ENCODE measurements around the gene CACNA2D3.
A peak's percentile ranks its signal among the peaks of the same experiment; 100 is the strongest.

CACNA2D3 gene

DNA sequence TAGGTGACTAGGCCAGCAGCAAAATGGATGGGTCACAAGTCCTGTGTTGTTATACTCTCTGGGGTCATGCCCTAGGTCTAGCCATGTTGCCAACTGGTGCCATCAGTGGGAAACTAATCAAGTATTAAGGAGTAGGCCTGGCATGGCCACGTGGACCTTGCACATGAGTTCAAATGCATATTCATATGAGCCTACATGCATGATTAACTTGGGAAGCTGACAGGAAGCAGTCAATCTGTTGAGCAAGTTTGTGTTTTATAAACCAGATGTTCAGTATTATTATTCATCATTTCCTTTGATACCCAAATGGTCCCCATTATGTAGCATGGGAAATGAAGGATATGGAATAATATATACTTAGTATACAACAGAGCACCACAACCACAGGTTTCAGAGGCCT, 710.5 kb downstream of the CACNA2D3 start:
- H3K27ac ChIP-seq, result no peak overlapping the region
- DNase-seq, result no peak
- H3K4me3 ChIP-seq (ENCODE audit: low read depth, low read length), result no peak overlapping the region
- TF ChIP-seq, protein P1, sequence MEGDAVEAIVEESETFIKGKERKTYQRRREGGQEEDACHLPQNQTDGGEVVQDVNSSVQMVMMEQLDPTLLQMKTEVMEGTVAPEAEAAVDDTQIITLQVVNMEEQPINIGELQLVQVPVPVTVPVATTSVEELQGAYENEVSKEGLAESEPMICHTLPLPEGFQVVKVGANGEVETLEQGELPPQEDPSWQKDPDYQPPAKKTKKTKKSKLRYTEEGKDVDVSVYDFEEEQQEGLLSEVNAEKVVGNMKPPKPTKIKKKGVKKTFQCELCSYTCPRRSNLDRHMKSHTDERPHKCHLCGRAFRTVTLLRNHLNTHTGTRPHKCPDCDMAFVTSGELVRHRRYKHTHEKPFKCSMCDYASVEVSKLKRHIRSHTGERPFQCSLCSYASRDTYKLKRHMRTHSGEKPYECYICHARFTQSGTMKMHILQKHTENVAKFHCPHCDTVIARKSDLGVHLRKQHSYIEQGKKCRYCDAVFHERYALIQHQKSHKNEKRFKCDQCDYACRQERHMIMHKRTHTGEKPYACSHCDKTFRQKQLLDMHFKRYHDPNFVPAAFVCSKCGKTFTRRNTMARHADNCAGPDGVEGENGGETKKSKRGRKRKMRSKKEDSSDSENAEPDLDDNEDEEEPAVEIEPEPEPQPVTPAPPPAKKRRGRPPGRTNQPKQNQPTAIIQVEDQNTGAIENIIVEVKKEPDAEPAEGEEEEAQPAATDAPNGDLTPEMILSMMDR (IDR thresholded peaks at IDR 0.05; ENCODE audit: low read depth, low read length), result no peak
- H3K36me3 ChIP-seq, result no peaks in the 10 kb centered on the region
- H3K9me3 ChIP-seq (ENCODE audit: severe bottlenecking), result peaks cover 5% of the 10 kb centered on the region
- H3K27me3 ChIP-seq (ENCODE audit: insufficient read depth, low read depth, severe bottlenecking), result no peaks in the 10 kb centered on the region

DNA sequence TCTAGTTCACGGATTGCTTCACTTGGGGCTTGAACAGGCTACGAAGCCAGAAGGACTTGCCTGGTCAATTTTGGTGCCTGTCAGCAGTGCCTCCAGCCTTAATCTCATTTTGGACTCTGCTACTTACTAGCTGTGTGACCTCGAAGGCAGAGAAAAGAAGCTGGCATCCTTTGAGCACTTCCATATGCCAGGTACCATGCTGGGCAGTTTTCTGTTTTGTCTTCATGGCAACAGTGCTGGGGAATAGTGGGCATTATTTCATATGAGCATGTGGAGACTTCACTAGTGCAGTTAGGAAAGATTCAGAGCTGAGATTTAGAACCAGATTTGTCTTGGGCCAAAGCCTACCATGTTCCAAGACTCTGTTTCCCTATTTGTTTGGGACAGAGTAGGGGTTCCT, 713.3 kb downstream of the CACNA2D3 start:
- no peak for DNase-seq
- H3K9me3 ChIP-seq (ENCODE audit: severe bottlenecking), result no peaks in the 10 kb centered on the region
- no peak overlapping the region for H3K27ac ChIP-seq
- TF ChIP-seq, protein P1 (IDR thresholded peaks at IDR 0.05; ENCODE audit: low read depth, low read length), result no peak
- H3K27me3 ChIP-seq (ENCODE audit: insufficient read depth, low read depth, severe bottlenecking), result no peaks in the 10 kb centered on the region
- H3K36me3 ChIP-seq, result no peaks in the 10 kb centered on the region
- no peak overlapping the region for H3K4me3 ChIP-seq (ENCODE audit: low read depth, low read length)

DNA sequence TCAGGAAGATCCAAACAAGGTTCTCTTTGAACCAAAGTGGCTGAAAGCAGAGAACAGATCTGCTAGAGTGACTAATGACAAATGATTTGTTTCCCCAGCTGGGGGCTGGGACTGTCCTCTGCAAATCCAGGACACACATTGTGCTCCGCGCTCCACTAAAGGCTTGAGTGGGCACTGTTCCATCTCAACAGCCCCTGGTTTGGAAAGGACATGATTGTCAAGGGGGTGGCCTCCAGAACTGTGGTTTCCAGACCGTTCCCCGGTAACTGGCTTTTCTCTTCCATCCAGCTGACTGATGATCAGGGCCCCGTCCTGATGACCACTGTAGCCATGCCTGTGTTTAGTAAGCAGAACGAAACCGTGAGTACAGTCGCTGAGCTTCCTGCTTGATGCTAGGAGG, 714.5 kb downstream of the CACNA2D3 start:
- no peaks in the 10 kb centered on the region for H3K36me3 ChIP-seq
- no peak overlapping the region for H3K4me3 ChIP-seq (ENCODE audit: low read depth, low read length)
- no peak for DNase-seq
- no peaks in the 10 kb centered on the region for H3K27me3 ChIP-seq (ENCODE audit: insufficient read depth, low read depth, severe bottlenecking)
- no peak overlapping the region for H3K27ac ChIP-seq
- no peaks in the 10 kb centered on the region for H3K9me3 ChIP-seq (ENCODE audit: severe bottlenecking)
- TF ChIP-seq, protein P1 (IDR thresholded peaks at IDR 0.05; ENCODE audit: low read depth, low read length), result no peak

DNA sequence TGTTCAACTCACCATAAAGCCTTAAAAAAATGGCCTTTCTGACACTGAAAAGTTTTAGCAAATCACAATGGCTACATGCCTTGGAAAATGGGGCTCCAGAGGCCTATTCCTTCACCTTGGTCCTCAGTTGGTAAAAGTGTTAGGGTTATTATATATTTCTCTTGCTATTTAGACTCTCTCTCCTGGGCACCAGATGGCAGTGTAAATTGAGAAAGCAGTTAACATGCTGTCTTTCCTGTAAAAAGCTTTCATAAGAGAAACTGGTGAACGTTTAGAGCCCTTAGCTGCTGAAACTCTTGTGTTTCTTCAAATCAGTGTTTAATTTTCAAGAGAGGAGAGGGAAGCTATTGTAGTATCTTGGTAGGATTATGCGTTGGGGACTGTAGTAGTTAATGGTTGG, 715.6 kb downstream of the CACNA2D3 start:
- TF ChIP-seq, protein P1 (IDR thresholded peaks at IDR 0.05; ENCODE audit: low read depth, low read length), result peak; percentile 25; the same call in 1 of the 2 replicates
- Histone ChIP-seq H3K27me3 (ENCODE audit: insufficient read depth, low read depth, severe bottlenecking) (no peaks in the 10 kb centered on the region), H3K9me3 (ENCODE audit: severe bottlenecking) (no peaks in the 10 kb centered on the region), H3K4me3 (ENCODE audit: low read depth, low read length) (no peak overlapping the region), H3K27ac (no peak overlapping the region), H3K36me3 (no peaks in the 10 kb centered on the region)
- DNase-seq, result no peak

DNA sequence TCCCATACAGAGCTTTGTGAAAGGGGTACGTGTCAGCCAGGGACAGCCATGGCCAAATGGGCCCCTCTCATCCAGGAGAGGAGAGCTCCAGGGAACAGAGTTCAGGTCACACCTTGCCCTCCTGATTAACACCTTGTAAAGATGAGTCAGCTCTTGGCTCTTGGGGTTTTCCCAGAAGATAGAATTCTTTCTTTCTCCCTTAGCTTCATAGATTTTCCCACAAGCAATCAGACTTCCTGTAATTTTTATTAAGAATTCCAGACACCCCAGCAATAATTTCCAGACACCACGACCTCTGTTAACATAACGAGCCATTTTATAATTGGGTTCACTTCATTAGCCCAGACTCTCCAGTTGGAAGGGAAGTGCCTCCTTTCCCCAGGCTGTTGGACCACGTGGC, 719.1 kb downstream of the CACNA2D3 start:
- TF ChIP-seq, protein P1 (IDR thresholded peaks at IDR 0.05; ENCODE audit: low read depth, low read length), result no peak
- H3K27me3 ChIP-seq (ENCODE audit: insufficient read depth, low read depth, severe bottlenecking), result no peaks in the 10 kb centered on the region
- no peak overlapping the region for H3K27ac ChIP-seq
- no peak for DNase-seq
- no peaks in the 10 kb centered on the region for H3K36me3 ChIP-seq
- no peaks in the 10 kb centered on the region for H3K9me3 ChIP-seq (ENCODE audit: severe bottlenecking)
- no peak overlapping the region for H3K4me3 ChIP-seq (ENCODE audit: low read depth, low read length)

DNA sequence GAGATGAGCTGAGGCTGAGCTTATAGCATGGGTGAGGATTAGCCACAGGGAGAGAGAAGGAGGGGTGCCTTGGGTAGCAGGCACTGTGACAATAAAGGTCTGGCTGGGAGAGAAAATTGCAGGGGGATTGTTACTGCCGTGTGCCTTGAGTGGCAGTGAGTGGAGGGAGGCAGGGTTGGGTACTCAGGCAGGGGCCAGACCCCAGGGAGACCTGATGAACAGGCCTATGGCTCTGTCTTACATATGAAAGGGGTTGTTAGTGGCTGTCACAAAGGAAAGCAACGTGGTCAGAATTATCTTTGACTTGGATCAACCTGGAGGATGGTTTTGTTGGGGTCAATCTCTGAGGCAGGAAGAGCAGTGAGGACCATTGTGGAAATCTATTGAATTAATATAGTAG, 721.0 kb downstream of the CACNA2D3 start:
- DNase-seq, result peak; percentile 30
- no peaks in the 10 kb centered on the region for H3K36me3 ChIP-seq
- TF ChIP-seq, protein P1 (IDR thresholded peaks at IDR 0.05; ENCODE audit: low read depth, low read length), result no peak
- no peak overlapping the region for H3K27ac ChIP-seq
- no peak overlapping the region for H3K4me3 ChIP-seq (ENCODE audit: low read depth, low read length)
- H3K27me3 ChIP-seq (ENCODE audit: insufficient read depth, low read depth, severe bottlenecking), result no peaks in the 10 kb centered on the region
- H3K9me3 ChIP-seq (ENCODE audit: severe bottlenecking), result no peaks in the 10 kb centered on the region

Data from WERI-Rb-1 (cell line).